ENCODE data around the gene ANTXR2. TPM values are rescaled to one million over a fixed set of nuclear protein-coding genes. Genes with fewer than 3 reads are reported as not detected.
"Not testable (repeated sequence)": the region's sequence is repeated elsewhere in the genome, so short reads cannot be mapped to it uniquely, and the experiment has no call there.

Gene ANTXR2
- polyA plus RNA-seq, 3 donors, result 79.8 to 98.6 (median 85.0) TPM

DNA sequence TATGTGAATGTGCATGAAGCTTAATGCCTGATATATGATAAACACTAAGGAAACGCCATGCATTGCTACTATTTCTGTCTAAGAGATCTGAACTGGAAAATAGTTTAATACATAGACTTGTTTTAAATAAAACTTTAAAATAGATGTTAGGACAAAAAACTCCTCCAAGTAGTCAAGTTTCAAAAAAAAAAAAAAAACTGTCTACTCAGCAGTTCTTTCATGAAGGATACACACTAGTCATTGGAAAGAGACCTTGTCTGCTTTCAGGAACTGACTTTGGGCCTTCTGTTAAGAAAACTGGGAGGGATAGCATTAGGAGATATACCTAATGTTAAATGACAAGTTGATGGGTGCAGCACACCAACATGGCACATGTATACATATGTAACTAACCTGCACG lies 138.4 kb downstream of the ANTXR2 start:
- DNase-seq (ENCODE audit: low read depth in 3 of 3, low spot score in 2 of 3), result no peak

DNA sequence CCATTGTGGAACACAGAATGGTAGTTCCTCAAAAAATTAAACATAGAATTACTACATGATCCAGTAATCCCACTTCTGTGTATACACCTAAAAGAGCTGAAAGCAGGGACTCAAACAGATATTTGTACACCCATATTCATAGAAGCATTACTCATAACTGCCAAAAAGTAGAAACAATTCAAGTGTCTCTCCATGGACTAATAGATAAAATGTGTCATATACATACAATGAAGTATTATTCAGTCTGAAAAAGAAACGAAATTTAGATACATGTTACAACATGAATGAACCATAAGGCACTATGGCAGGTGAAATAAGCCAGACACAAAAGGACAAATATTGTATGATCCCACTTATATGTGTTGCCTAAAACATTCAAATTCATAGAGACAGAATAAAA lies 145.1 kb downstream of the ANTXR2 start:
- no peak for DNase-seq (ENCODE audit: low read depth in 3 of 3, low spot score in 2 of 3)

DNA sequence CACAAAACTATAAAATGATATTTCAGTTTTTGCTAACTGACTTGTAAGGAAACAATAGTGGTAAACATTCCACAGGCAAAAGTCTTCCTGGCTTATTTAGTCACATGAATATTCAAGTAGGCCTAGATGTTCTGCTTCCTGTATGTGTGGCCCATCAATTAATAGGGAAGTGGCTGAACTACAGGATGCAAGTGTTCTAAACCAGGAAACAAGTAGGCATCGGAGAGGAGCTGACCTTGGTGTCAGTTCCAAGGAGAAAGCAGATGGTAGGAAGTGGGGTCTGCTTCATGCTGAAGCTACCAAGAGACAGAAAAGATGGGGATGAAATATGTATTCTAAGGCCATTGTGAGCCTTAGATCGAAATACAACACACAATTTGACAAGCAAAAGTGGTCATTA lies 149.7 kb downstream of the ANTXR2 start:
- no peak for DNase-seq (ENCODE audit: low read depth in 3 of 3, low spot score in 2 of 3)

DNA sequence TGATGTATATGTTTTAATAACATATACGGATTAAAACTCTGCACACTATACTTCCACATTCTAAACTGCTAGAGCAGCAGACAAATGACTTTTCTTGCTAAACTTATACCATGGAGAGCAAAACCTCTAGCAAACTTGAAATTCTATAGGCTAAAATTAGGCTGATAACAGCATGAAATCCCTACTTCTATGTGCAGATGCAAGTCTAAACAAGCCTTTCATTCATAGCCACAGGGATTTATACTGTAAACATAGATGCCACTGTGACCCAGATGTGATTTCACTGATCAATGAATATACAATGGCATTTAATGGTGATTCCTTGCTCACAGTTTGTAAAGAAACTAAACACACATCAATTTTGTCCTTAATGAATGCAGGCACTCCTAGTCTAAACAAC lies 151.0 kb downstream of the ANTXR2 start:
- DNase-seq (ENCODE audit: low read depth in 3 of 3, low spot score in 2 of 3), result no peak

DNA sequence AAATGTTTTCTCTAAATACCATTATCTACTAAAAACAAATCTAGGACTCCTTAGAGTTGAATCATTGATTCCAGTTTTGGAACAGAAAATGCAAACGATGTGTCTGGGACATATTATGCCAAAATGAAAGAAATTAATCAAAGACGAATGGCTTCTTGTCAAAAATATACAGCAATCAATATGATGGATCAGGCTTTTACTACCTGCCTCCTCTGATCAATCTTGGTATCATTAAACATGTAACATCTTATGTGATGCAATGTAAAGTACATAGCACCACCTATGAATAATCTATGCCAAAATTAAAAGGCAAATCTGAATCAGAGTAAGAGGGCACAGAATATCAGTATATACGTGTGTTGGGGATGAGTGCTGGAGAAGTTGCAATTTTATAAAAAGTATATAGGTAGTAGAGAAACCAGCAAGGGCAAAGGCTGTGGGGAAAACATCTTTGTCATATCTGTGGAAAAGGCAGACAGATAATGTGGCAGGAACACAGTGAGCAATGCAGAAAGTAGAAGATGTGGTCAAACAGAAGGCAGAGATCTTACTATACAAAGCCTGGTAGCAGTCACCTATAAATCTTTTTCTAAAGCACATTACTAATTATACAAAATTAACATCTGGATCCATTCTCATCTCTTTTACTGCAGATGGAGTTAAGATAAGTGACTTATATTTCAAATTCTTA lies 152.7 kb downstream of the ANTXR2 start:
- DNase-seq (ENCODE audit: low read depth in 3 of 3, low spot score in 2 of 3), result no peak

DNA sequence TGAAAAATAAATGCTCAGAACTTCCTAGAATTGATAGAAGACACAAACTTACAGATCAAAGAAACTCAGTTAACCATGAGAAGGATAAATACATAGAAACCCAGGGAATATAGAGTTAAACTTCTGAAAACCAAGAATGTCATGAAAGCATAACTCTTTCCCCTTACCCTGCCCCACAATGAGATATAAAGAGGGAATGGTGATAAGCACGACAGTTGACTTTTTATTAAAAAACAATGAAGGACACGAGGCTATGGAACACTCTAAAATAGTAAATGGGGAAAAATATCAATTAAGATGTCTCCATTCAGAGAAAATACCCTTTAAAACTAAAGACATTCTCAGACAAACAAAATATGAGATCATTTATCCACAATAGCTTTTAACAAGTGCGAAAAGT lies 154.7 kb downstream of the ANTXR2 start:
- DNase-seq (ENCODE audit: low read depth in 3 of 3, low spot score in 2 of 3), result no peak

DNA sequence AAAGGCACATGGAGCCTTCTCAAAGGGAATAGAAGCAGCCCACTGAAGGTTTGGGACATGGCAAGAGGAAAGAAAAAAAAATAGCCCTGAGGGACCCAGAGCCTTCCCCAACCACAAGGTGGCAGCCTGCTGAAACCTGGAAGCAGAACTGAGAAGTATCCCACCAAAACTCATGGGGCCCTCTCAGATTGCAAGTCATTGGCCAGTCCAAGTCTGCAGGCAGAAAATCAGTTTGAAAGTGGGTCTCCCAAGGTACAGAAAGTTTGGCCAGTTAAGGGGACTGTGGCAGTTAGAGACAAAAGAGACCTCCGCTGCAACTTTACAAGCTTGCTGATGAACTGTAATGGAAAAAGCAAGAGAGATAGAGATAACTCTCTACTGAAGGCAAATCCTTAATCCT lies 155.8 kb downstream of the ANTXR2 start:
- DNase-seq (ENCODE audit: low read depth in 3 of 3, low spot score in 2 of 3), result no peak

DNA sequence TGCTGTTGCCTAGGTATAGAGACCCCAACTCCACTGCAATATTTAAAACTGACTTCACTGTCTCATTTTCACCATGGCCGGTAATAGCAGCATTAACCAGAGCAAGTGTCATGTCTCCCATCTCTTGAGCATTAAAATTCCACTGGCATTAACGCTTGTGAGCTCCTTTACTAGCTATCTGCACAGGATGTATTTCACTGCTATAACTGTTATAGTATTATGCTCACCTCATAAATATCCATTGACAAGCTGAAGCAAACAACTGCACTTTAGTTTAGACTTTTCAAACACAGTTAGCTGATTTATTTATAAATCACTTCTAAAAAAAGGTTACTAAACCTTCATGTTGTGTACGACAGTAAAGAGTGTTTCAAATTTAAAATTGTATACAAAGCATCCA lies 157.8 kb downstream of the ANTXR2 start:
- no peak for DNase-seq (ENCODE audit: low read depth in 3 of 3, low spot score in 2 of 3)

DNA sequence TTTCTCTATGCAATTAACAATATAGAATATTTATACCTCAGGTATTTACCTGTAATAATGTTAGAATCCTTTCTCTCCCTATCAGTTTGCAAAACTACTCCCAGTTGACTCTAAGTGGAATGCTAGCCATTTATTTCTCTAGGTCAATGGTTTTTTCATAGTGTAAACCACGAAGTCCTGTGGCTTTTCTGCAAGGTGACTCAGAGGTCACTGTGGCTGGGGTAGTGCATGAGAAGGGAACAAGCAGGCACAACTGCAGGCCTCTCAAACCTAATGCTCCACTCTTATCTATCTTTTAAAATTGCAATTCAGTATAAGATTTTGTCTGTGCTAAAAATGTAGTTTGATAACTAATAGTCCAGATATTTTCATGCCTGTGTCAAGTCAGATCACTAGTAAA lies 159.4 kb downstream of the ANTXR2 start:
- DNase-seq (ENCODE audit: low read depth in 3 of 3, low spot score in 2 of 3), result no peak

DNA sequence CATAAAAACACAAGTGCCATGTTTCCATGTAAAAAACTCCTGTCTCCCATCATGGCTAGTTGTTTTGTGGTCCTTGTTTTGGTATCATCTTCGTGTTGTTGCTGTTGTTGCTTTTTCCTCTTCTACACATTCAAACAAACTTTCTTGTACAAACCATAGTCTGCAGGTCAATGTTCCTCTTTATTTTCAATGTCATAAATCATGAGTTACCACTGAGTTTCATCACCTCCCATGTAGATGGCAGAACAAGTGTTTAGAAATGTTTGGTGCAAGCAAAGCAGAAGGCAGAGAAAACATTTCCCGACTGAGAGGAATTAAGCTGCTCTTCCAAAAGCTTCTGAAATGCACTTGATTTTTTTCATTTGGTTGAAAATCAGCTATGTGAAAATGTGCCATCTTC lies 166.0 kb downstream of the ANTXR2 start:
- no peak for DNase-seq (ENCODE audit: low read depth in 3 of 3, low spot score in 2 of 3)

DNA sequence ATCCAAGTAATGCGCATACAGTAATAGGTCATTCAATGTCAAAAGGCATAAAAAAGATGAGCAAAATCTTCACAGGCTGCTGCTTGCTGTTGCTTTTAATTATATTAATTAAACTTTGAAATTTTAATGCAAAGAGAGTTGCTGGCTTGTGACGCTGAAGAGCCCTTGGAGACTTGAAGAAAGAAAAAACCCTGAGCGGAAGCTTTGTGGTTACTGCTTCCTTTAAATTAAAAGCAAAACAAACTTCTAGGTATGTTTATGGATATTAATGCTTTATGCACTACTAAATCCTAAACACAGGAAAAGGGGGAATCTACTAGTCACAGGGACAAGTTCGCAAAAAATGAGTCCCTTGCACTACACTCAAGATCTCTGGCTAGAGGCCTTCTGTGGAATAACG lies 166.7 kb downstream of the ANTXR2 start:
- DNase-seq (ENCODE audit: low read depth in 3 of 3, low spot score in 2 of 3), result no peak

DNA sequence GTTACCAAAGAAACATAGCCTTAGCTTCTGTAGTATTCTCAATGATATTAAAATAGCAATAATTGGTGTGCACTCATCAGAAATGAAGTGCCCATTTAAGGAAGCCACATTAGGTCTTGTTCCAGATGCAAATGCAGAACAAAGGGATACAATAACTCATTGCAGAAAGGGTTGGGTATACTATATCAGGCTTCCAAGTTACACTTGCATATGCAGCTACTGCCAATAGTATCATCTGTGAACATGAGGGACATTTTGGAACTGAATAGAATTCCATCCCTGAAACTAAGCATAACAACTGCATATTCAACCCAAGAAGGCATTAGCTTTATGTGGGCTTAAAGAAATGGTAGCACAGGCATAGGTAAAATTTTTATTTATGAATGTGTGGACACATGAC lies 167.8 kb downstream of the ANTXR2 start:
- DNase-seq (ENCODE audit: low read depth in 3 of 3, low spot score in 2 of 3), result no peak

DNA sequence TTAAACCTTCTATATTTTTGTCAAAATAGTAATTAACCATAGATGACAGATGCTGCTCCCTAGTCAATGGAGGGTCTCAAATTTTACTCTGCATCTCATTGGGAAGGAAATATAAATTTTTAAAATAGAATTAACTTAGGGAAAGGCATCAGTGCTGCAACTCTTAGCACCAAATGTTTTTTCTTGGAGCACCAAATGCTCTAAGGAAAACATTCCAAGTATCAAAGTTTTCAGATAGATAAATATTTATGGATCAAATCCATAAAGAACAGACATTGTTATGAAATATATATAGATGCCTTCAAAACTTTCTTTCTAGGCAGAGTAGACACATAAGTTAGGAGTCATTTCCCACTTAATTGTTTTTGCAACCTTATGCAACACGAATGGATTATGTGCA lies 168.7 kb downstream of the ANTXR2 start:
- no peak for DNase-seq (ENCODE audit: low read depth in 3 of 3, low spot score in 2 of 3)

DNA sequence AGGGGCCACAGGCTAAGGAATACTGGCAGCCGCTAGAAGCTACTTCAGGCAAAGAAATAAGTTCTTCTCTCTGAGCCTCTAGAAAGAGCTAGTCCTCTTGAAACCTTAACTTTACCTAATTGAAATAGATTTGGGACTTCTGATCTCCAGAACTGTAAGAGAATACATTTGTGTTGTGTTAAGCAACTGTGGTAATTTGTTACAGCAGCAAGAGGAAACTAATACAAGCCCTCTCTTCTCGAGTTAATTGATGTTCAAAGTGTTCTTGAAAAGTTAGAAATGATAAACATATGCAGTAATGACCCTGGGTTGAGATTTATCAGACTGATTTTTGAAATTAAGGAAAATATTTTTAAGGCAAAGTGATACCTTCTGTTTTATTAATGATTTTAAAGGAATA lies 172.8 kb downstream of the ANTXR2 start:
- DNase-seq (ENCODE audit: low read depth in 3 of 3, low spot score in 2 of 3), result no peak

DNA sequence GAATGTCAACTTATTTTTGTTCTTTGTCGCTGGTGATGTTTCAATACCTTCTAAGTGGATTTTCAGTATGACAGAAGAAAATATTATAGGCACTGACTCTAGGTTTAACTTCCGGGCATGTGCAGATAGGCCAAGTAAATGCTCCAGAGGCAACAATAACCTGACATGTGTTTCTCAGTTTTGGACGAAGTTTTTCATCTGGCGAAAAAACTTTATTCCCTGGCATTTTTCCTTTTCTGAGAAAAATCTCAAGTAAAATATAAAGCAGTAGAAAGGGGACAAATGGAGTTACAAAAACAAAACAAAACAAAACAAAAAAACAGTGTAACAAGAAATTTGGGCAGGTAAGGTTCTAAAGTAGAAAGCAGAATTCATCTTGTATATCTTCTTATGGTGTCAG lies 173.5 kb downstream of the ANTXR2 start:
- DNase-seq (ENCODE audit: low read depth in 3 of 3, low spot score in 2 of 3), result no peak

DNA sequence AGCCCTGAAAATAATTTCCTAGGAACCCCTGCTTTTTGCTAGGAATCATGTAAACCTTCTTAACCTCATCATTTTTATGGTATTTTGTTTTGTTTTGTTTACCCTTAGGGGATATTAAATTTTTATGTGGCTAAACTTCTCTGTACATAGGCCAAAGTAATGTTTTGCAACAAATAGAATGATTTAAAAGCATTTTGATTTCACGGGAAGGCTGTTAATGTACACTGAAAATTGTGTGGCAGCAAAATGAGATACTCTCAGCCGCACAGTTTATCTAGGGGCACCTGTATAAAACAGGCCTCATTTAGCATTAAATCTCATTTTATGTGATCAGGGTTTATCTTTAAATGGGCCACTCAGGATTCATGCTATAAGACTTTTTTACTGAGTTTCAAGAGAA lies 175.0 kb downstream of the ANTXR2 start:
- no peak for DNase-seq (ENCODE audit: low read depth in 3 of 3, low spot score in 2 of 3)

DNA sequence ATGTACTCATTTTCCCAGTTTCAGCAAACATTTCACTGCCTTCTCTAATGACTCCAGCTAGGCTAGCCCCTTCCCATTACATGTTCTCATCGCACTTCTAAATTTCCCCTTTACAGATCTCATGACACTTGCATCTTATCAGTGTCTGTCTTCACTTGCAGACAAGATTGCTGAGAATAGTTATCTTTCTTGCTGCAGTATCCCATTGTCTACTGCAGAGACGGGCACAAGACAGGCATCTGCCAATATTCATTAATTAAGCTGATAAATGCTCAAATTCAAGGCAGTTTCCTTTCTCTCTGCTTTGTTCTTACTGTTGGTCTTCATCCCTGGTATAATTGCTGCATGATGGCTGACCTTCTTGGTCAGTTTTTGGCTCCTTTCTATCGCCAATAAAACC lies 175.9 kb downstream of the ANTXR2 start:
- DNase-seq (ENCODE audit: low read depth in 3 of 3, low spot score in 2 of 3), result no peak

DNA sequence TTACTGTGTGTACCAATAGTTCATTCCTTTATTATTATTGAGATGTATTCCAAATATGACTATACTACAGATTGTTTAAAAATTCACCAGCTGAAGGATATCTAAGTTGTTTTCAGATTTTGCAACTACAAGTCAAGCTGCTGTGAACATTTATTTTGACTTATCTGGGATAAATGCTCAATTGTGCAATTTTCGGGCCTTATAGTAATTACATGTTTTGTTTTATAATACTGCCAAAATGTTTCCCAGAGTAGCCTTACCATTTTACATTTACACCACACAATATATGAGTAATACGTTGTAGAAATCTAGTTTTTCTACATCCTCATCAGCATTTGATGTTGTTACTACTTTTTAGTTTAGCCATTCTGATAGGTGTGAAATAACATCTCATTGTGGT lies 179.6 kb downstream of the ANTXR2 start:
- no peak for DNase-seq (ENCODE audit: low read depth in 3 of 3, low spot score in 2 of 3)

DNA sequence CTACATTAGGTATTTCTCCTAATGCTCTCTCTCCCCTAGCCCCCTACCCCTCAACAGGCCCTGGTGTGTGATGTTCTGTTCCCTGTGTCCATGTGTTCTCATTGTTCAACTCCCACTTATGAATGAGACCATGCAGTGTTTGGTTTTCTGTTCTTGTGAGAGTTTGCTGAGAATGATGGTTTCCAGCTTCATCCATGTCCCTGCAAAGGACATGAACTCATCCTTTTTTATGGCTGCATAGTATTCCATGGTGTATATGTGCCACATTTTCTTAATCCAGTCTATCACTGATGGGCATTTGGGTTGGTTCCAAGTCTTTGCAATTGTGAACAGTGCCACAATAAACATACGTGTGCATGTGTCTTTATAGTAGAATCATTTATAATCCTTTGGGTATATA lies 184.0 kb downstream of the ANTXR2 start:
- not testable (repeated sequence) for DNase-seq (ENCODE audit: low read depth in 3 of 3, low spot score in 2 of 3)

DNA sequence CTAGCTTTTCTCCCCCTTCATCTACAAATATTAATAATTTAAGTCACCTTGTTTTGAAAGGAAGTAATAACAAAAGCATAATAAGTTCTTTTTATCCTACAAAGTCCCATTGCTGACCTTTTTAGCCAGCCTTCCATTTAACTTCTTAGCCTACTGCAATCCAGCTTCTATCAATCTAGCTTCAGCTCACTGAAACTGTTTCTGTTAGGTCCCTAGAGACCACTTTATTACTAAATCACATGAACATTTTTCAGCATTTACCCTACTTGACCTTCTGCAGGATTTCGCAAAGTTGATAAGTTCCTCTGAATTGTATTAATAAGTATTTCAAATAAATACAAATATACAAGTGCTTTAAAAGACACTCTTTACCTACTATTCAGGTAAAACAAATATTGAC lies 186.5 kb downstream of the ANTXR2 start:
- DNase-seq (ENCODE audit: low read depth in 3 of 3, low spot score in 2 of 3), result no peak

DNA sequence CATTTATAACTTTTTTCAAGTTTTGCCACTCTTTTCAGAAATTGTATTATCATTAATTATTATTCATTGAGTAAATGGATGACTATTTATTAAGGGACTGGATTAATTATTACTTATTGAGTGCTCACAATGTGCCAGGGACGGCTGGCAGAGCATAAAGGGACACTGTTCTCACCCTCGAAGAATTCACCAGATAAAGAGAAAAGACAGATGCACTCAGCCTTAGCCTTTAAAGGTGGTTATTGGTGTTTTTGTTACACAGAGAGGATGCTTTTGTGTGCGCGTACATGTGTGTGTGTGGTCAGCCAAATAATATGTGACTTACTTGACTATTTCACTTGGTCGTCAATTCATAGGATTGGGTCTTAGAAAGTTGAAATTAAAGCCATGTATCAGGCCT lies 187.0 kb downstream of the ANTXR2 start:
- no peak for DNase-seq (ENCODE audit: low read depth in 3 of 3, low spot score in 2 of 3)

DNA sequence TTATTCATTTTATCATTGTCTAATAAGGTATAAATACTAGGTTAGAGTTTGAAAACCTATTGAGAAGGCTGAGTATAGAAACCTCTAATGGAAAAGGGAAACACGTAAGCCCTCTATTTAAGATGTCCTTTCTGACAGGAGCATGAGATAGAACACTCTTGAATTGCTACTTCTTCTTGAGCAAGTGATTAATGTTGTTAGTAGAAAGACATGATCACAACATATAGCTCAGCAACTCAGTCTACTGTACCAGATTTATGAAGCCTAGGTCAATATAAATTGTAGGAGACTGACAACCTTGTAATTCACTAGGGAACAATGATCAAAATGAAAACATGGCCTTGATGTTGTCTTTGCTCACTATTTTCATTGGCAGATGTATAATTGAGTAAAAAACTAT lies 189.7 kb downstream of the ANTXR2 start:
- no peak for DNase-seq (ENCODE audit: low read depth in 3 of 3, low spot score in 2 of 3)

DNA sequence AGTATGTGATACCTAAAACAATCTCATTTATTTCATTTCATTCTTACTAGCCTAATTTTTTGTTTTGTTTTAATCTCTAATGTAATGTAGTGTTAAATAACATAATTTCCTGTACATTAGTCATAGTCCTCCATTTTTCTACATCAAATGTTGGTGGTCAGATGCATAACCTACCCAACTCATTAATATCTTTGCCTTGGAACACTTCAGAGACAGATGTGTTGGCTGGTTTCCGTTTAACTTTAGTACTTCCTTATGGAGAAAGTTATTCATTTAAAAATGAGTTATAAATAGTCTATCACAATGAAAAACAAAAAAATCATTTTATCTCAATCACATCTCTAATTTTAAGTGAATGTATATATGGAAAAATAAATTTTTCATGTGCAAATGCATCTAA lies 190.2 kb downstream of the ANTXR2 start:
- DNase-seq (ENCODE audit: low read depth in 3 of 3, low spot score in 2 of 3), result no peak

Data from right renal cortex interstitium (tissue), 3 donors.